ENCODE data around the gene TMEM18.

GRCh38 chr2:692767-693166 lies 15.6 kb upstream of the TMEM18 start:
- TF ChIP-seq, protein P1, sequence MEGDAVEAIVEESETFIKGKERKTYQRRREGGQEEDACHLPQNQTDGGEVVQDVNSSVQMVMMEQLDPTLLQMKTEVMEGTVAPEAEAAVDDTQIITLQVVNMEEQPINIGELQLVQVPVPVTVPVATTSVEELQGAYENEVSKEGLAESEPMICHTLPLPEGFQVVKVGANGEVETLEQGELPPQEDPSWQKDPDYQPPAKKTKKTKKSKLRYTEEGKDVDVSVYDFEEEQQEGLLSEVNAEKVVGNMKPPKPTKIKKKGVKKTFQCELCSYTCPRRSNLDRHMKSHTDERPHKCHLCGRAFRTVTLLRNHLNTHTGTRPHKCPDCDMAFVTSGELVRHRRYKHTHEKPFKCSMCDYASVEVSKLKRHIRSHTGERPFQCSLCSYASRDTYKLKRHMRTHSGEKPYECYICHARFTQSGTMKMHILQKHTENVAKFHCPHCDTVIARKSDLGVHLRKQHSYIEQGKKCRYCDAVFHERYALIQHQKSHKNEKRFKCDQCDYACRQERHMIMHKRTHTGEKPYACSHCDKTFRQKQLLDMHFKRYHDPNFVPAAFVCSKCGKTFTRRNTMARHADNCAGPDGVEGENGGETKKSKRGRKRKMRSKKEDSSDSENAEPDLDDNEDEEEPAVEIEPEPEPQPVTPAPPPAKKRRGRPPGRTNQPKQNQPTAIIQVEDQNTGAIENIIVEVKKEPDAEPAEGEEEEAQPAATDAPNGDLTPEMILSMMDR (IDR thresholded peaks at IDR 0.05) = no peak
- TF ChIP-seq EP300 (IDR thresholded peaks at IDR 0.05) = no peak

Data from esophagus muscularis mucosa (tissue), 3 donors.